GM18870 (cell line): ENCODE measurements around the gene MRC1.

Source experiments
- ATAC-seq: cut with Tn5 transposase; IDR thresholded peaks from one replicate; pipeline ENCODE4 v1.9.1; 2021; ENCODE audit warnings: moderate library complexity; ENCODE audit not compliant: unreplicated experiment

MRC1 gene

GRCh38 chr10:17808971-17809841, at the start of gene MRC1:
TSS of gene MRC1 (plus strand) at chr10:17809348. CDS start at chr10:17809466, 118 bp downstream.
- ATAC-seq = no peak

GRCh38 chr10:17764142-17764541, 45.0 kb upstream of the MRC1 start:
- ATAC-seq = no peak

- no peak for ATAC-seq
Observed at GRCh38 chr10:17765602-17766001, 43.5 kb upstream of the MRC1 start.

GRCh38 chr10:17766731-17767130, 42.4 kb upstream of the MRC1 start:
- ATAC-seq = no peak

- no peak for ATAC-seq
Observed at GRCh38 chr10:17768496-17768895, 40.7 kb upstream of the MRC1 start.

GRCh38 chr10:17768957-17769356, 40.2 kb upstream of the MRC1 start:
- no peak for ATAC-seq

GRCh38 chr10:17771017-17771416, 38.1 kb upstream of the MRC1 start:
- no peak for ATAC-seq

- no peak for ATAC-seq
Observed at GRCh38 chr10:17779784-17780183, 29.4 kb upstream of the MRC1 start.

- no peak for ATAC-seq
Observed at GRCh38 chr10:17780727-17781126, 28.4 kb upstream of the MRC1 start.

GRCh38 chr10:17781856-17782255, 27.3 kb upstream of the MRC1 start:
- no peak for ATAC-seq

- ATAC-seq = no peak
Observed at GRCh38 chr10:17782921-17783665, 26.1 kb upstream of the MRC1 start.

GRCh38 chr10:17783751-17784150, 25.4 kb upstream of the MRC1 start:
- no peak for ATAC-seq

GRCh38 chr10:17784688-17785087, 24.5 kb upstream of the MRC1 start:
- no peak for ATAC-seq

GRCh38 chr10:17785276-17785930, 23.7 kb upstream of the MRC1 start:
- no peak for ATAC-seq

GRCh38 chr10:17787087-17787961, 21.8 kb upstream of the MRC1 start:
- ATAC-seq = no peak

- no peak for ATAC-seq
Observed at GRCh38 chr10:17788646-17789045, 20.5 kb upstream of the MRC1 start.

- ATAC-seq = no peak
Observed at GRCh38 chr10:17789396-17789795, 19.8 kb upstream of the MRC1 start.

GRCh38 chr10:17790651-17791050, 18.5 kb upstream of the MRC1 start:
- no peak for ATAC-seq

GRCh38 chr10:17792991-17793390, 16.2 kb upstream of the MRC1 start:
- no peak for ATAC-seq

- ATAC-seq = no peak
Observed at GRCh38 chr10:17793823-17794644, 15.1 kb upstream of the MRC1 start.
